NCI-H2171 treated with DMSO at 0.1 percent for 48 hours (cell line): ENCODE data around the gene ARMC2.
"Not testable (repeated sequence)": the region's sequence is repeated elsewhere in the genome, so short reads cannot be mapped to it uniquely, and the experiment has no call there.

ENCODE experiments used
- DNase-seq: peaks from one replicate; lab custom pipeline; 2025; lab: John Stamatoyannopoulos, UW

The ARMC2 gene, protein sequence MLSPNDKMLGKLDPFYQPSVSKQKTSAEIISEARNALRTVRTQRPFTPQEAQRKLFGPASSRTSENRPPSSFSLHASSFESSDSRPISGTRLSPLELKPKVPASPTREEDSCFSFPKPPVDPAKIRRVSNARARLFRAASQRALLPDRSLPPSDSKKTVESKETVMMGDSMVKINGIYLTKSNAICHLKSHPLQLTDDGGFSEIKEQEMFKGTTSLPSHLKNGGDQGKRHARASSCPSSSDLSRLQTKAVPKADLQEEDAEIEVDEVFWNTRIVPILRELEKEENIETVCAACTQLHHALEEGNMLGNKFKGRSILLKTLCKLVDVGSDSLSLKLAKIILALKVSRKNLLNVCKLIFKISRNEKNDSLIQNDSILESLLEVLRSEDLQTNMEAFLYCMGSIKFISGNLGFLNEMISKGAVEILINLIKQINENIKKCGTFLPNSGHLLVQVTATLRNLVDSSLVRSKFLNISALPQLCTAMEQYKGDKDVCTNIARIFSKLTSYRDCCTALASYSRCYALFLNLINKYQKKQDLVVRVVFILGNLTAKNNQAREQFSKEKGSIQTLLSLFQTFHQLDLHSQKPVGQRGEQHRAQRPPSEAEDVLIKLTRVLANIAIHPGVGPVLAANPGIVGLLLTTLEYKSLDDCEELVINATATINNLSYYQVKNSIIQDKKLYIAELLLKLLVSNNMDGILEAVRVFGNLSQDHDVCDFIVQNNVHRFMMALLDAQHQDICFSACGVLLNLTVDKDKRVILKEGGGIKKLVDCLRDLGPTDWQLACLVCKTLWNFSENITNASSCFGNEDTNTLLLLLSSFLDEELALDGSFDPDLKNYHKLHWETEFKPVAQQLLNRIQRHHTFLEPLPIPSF

DNA sequence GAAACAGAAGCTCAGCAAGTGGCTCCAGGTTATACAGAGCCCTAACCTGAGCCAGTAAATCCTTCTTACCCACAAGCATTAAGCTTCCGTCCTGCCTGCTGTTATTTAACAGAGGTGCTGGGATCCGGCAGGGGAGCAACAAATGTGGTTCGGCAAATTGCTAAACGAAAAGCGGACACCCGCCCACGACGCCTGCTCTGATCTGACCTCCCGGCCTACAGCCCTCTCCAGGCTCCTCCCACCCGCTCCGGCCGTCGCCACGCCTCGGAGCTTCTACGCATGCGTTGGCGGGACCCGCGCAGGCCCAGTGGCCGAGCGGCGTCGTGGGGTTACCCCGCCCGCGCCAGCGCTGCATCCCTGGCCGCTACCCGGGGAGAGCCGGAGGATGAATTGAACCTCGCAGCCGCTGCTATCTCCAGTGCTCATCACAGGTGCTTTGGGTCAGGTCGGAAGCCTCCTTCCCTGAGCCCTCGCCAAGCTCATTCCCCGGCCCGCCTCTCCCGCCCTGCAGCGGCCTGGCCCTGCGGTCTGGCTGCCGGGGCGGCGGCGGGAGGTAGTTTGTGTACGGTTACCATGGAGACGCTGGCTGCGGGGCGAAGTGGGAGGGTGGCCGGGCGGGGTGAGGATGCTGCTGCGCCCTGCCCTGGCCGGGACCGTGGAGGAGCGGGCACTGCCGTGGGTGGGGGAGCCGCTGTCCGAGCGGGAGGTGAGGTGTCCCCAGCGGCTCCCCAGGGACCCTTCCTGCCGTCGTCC, at the start of gene ARMC2:
ARMC2 (plus strand) TSS at position 307 of the 753 bp plus-strand sequence. CDS start 5,846 bp downstream, outside the sequence.
- peak; percentile 80 for DNase-seq

DNA sequence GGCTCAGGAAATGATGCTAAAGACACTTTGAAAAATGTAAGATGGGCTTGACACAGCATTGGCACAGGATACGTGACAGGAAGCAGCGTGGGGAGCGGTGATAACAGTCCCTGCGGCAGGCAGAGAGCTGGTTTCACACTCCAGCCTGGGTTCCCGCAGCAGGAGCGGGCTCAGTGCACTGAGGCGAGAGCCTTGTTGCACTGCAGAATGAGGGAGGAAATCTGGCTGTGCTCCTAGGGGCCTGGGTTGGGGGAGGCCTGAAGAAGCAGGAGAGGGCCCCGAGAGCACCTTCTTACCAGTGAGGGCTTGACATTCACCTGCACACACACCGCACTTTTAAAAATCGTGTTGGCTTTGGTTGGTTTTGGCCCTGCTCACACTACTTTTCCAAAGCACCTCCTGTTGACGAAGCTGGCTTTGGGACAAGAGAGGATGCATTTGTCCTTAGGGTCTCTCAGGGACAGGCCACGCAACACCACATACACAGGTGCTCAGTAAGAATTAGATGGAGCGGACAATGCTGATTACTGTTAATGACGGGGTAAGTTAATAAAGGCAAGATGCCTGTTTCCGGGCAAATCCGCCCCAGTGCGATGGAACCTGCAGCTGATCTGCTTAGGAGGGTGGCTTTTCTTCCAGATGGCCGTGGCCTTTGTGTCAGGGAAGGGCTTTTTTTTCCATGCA, 49.4 kb upstream of the ARMC2 start:
- DNase-seq, result no peak

DNA sequence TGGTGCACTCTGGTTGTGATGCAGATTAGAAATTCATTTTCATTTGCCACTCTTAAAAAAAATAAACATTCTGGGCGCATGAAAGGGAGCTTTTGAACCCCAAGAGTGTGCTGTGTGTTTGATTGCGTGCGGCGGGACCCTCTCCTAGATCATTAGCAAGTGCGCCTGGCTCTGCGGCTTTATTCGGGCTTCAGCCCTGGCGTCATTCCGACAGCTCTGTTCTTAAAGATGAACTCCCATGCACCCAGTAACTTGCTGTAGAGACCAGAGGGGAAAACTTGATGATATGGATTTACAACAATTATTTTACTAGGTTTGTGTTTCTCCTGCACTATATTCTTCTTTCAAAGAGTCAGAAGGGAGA, 48.9 kb upstream of the ARMC2 start:
- DNase-seq, result no peak

DNA sequence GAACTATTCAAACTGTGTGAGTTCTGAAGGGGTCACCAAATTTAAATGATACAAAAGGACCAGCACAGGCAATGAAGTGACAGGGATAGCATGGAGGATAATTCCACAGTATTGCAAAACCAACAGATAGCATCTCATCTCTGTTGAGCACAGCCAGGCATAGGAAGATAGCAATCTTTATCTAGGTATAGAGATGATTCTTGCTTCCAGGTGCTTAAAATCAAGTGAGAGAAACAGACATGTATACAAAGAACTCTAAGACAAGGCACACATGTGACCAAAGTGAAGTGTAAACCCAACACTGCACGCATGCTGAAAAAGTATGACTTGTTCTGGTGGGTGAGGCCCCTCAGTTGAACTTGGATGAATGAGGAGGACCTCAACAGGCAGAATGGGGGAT, 48.4 kb upstream of the ARMC2 start:
- no peak for DNase-seq

DNA sequence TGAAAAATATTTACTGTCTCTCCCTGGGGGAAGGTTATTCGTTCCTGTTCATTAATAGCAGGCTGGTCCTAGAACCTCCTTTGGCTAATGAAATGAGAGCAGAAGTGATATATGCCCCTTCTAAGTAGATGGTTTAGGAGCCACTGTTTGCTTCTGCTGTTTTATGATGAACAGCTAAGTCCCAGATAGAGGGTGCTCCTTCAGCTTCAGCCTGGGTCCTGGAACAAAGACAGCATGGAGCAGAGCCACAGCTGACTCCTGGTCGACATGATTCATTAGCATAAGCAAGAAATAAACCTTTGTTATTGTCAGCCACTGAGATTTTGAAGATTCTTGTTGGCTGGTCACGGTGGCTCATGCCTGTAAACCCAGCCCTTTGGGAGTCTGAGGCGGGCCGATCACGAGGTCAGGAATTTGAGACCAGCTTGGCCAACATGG, 47.8 kb upstream of the ARMC2 start:
- DNase-seq, result no peak

DNA sequence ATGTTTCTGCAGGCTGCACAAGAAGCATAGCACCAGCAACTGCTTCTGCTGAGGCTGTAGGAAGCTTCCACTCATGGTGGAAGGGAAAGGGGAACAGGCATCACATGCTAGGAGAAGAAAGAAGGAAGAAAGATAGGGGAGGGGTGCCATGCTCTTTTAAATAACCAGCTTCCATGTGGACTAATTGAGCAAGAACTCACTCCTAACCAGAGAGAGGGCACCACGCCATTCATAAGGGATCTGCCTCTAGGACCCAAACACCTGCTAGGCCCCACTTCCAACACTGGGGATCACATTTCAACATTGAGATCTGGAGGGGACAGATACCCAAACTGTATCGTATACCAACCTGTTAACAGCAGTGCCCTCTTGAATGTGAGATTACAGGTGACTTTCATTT, 46.9 kb upstream of the ARMC2 start:
- DNase-seq, result peak; percentile 65

DNA sequence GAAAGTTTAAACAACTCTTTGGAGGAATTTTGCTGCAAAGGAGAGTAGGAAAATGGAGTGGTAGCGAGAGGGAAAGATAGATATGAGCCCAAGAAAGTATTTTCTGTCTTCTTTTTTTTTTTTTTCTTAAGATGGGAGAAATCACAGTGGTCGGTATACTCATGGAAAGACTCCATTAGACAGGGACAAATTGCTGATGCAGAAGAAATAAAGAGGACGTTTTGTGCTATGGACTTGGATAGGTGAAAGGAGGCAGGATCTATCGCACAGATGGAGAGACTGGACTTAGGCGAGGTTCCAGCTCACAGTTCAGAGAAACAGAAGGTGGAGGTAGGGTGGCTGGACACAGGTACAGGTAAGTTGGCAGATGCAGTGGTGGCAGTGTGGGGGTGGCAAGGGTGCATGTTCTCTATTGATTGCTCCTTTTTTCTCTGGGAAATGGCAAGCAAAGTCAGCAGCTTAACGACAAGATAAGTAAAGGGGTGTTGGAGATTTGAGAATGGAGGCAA, 44.2 kb upstream of the ARMC2 start:
- DNase-seq, result no peak

DNA sequence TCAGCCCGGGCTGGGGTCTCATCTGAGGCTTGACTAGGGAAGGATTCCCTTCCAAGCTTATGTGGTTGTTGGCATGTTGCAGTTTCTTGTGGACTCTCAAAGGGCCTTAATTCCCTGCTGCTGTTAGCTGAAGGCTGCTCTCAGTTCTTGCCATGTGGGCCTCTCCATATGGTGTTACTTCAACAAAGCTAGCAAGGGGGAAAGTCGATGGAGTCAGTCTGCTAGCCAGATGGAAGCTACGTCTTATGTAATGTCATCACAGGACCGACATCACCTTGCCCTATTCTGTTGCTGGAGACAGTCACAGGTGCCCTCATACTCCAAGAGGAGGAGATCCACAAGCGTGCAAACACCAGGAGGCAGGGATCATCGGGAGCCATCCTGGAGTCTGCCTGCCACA, 43.3 kb upstream of the ARMC2 start:
- peak; percentile 80 for DNase-seq

DNA sequence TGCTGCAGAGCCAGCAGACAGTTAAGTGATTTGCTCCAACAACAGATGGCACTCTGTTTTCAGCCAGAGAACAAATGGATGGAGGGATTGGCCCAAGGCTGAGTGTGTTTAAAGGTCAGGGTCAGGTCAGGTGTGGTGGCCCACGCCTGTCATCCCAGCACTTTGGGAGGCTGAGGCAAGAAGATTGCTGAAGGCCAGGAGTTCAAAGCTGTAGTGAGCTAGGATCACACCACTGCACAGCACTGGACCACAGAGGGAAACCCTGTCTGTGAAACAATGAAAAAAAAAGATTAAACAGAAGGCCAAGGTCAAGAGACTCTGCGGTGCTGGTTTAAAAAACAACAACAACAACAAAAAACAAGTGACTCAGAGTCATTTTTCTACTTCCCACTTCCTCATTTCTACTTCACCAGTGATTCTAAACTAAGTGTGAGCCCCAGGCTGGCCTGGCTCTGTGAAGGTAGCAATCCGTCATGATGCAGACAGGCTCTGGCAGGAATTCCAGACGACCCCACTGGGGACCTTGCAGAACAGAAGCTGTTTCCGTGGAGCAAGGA, 42.5 kb upstream of the ARMC2 start:
- peak; percentile 22 for DNase-seq

DNA sequence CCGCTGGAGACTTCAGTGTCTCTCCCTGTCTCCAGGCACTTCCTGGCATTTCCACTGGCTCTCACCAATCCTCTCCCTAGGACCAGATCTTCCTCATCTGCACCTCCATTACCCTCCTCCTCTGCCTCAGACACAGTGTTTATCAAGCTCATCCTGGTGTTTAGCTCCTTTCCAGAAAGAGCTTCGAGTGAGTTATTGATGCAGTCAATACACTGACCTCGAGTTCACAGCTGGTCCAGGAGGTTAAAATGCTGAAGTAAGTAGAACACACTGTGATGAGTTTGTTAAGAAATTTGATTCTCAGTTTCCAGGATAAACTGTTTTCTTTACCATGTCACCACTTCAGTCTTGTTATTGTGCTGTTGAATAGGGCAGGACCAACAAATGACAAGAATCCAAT, 42.1 kb upstream of the ARMC2 start:
- DNase-seq, result no peak

DNA sequence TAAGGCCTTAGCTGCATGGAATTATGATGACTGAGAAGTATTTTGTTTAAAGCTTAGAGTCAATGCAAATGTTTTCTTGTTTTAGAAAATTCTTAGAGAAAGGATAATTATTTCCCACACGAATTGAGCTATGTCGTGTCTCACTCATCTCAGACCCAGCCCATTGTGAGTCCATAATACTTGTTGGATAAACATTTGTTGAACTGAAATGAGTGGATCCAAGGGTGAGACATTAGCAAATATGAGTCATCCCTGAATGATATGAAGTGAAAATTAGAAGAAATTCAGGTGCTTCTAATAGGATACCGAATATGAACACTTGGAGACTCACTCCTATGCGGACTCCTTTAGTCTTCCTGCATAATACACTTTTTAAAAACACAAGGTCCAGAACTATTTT, 41.6 kb upstream of the ARMC2 start:
- no peak for DNase-seq

DNA sequence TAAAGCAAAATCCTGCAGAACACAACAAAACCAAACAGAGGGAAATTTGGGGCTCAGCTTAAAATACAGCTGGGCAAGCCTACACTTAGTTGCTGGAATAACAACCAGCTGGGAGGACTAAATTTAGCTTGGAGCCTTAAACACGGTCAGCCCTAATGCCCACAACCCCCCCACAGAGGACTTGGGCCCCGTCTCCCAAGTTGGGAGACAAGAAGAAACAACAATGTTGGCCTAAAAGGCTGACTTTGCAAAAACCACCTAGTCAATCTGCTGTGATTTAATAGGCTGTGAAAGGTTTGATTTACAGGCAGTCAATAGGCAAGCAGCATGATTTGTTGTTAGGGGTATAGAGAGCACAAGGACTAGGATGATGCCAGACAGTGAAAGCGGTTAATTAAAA, 40.3 kb upstream of the ARMC2 start:
- DNase-seq, result no peak

DNA sequence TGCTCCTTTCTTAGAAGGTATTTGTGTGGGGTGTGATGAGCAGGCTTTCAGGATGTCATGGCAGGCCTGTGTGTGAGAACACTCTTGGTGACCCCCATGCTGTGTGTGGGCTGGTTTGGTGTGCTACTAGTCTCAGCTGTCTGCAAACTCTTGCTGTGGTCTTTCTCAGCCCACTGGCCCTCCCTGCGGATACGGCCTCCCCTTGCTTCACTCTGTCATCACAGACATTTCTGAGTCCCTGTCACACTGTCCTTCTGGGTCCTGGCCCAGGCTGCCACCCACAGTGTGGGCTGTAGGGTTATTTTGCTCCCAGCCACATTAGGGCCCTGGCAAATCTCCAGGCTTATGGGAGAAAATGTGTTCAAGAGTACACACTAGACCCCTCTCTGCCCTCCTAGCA, 39.0 kb upstream of the ARMC2 start:
- no peak for DNase-seq

DNA sequence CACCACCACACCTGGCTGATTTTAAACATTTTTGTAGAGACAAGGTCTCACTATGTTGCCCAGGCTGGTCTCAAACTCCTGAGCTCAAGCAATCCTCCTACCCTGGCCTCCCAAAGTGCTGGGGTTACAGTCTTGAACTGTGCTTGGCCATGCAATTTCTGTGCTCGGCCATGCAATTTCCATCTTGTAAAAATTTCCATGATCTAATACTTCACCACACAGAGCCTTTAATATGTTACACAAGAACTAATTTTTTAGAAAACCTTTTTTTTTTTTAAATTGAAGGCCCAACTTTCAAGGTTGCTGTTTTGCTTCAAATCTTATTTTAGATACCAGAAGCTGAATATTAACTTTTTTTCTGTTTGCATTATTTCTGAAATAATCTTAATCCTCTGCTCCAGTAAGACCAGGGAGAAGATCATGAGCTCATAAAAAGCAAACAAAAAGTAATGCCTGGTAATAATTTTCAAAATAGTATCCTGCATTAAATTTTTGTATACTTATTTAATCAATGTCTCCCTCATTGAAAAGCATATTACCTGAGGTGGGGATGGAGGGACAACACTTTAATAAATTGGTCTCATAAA, 38.1 kb upstream of the ARMC2 start:
- no peak for DNase-seq

DNA sequence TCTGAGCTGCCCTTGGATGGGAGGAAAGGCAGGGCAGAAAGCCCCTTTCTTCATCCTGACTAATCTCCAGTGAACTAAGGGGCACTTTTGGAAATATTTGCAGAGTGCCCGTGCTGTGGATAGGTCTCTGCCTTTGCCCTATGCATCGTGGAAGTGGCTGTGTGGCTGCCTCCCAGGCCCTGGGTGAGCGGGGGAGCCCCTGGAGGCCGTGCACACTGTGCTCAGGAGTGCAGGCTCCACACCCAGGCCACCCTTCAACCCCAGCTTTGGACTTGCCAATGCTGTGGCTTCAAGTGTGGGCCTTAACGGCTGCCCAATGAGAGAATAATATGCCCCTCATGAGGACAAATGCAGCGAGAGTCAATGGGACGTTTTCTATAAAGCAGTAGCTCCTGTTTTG, 36.7 kb upstream of the ARMC2 start:
- DNase-seq, result no peak

DNA sequence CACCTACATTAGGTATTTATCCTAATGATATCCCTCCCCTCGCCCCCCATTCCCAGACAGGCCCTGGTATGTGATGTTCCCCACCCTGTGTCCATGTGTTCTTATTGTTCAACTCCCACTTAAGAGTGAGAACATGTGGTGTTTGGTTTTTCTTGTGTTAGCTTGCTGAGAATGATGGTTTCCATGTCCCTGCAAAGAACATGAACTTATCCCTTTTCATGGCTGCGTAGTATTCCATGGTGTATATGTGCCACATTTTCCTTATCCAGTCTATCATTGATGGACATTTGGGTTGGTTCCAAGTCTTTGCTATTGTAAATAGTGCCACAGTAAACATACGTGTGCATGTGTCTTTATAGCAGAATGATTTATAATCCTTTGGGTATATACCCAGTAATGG, 35.0 kb upstream of the ARMC2 start:
- DNase-seq, result not testable (repeated sequence)

DNA sequence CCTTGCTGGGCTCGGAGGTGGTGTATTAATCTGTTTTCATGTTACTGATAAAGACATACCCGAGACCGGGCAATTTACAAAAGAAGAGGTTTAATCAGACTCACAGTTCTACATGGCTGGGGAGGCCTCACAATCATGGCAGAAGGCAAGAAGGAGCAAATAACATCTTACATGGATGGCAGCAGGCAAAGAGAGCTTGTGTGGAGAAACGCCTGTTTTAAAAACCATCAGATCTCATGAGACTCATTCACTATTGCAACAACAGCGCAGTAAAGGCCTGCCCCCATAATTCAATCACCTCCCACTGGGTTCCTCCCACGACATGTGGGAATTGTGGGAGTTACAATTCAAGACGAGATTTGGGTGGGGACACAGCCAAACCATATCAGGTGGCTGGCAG, 30.9 kb upstream of the ARMC2 start:
- not testable (repeated sequence) for DNase-seq

DNA sequence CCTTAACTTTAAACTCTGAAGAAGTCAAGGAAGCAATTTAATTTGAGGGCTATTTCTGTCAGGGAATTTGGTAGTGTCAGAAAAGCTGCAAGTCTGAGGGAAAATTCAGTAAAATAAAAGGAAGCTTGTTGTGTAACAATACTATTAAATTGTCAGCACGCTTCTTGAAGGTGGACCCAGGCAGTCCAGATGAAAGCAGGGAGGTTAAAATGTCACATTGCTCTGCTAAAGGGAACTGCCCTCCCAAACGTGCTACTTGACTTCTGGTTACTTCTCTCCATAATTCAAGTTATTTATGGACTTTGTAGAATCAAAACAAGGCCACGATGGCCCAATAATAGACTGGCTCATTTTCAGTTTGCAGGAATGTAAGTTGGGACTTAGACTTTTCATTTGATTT, 28.2 kb upstream of the ARMC2 start:
- DNase-seq, result no peak

DNA sequence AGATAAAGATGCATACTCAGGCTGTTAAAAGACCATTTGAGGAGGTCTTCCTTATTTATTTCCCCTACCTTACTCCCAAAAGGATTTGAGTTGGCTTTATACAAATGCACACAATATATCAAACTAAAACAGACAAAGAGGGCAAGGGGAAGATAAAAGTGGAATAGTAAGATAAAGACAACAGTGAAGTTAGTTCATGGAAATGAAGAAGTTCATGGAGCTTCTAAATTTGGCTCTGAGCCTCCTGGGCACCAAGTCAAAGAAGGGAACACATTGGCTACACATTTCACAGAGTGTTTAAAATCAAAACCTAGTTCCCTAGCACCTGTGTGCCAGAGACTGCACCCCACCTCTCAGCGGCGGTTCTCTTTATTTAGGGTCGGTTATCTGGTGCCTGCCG, 25.8 kb upstream of the ARMC2 start:
- no peak for DNase-seq

DNA sequence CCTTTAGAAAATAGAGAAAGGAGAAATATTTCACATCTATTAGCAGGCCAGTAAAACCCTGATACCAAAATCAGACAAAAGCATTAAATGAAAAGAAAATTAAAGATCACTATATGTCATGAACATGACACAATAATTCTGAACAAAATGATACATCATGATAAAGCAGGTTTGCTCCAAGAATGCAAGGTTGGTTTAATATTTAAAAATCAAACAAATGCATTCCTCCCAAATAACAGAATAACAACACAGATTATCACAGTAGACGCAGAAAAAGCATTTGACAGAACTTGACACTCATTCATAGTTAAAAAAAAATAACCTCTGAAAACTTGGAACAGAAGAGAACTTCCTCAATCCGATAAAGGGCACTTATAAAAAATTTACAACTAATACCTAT, 22.9 kb upstream of the ARMC2 start:
- DNase-seq, result no peak

DNA sequence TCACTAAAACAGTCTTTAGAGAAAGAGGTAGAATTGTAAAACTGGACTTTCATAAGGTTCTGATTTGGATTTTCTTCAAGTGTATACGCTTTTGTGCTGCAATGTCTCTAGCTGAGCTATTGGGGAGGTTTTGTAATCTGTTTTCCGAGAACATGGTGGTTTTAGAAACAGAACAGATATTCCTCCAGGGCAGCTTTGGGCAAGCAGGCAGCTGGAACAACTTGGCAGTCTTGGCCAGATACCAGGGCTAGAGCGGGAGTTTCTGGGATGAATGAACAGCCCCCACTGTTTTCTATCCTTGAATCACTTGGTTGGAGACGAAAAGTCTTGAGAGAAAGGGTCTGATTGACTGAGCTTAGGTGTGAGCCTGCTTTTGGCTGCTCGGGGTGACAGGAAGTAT, 17.1 kb upstream of the ARMC2 start:
- no peak for DNase-seq
